ENCODE data around the gene YWHAH.
A peak's percentile ranks its signal among the peaks of the same experiment; 100 is the strongest.

DNA sequence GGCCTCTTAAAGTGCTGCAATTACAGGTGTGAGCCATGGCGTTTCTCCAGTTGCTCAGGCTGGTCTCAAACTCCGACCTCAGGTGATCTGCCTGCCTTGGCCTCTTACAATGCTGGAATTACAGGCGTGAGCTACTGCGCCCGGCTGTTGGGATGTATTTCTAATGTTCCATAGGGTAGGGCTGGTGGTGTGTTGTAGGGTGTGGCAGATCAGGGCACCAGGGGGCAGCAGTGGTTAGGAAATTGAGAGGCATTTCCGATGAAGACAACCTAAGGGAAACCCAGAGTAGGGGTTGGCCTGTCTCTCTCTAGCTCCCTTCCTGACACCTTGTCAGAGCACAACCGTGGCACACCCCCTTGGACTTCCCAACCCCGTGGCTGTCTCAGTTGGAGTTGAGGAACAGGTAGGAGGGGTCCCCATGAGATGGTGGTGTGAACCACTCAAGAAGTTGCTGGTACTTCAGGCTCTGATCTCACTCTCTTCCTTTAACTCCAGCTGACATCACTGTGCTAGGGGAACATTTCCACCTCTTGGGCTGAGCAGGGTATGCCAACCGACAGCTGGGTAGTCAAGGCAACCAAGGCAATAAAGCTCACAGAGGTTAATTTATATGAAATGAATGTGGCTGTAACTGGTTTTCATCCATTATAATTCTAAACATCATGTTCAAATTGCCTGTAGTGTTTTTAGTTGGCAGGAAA, 33.0 kb downstream of the YWHAH start:
- TF ChIP-seq, protein P1, sequence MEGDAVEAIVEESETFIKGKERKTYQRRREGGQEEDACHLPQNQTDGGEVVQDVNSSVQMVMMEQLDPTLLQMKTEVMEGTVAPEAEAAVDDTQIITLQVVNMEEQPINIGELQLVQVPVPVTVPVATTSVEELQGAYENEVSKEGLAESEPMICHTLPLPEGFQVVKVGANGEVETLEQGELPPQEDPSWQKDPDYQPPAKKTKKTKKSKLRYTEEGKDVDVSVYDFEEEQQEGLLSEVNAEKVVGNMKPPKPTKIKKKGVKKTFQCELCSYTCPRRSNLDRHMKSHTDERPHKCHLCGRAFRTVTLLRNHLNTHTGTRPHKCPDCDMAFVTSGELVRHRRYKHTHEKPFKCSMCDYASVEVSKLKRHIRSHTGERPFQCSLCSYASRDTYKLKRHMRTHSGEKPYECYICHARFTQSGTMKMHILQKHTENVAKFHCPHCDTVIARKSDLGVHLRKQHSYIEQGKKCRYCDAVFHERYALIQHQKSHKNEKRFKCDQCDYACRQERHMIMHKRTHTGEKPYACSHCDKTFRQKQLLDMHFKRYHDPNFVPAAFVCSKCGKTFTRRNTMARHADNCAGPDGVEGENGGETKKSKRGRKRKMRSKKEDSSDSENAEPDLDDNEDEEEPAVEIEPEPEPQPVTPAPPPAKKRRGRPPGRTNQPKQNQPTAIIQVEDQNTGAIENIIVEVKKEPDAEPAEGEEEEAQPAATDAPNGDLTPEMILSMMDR (IDR thresholded peaks at IDR 0.05) = peak; percentile 36 to 82 (median 76)
- TF ChIP-seq POLR2A (IDR thresholded peaks at IDR 0.05) = no peak

All from body of pancreas (tissue), 4 donors.